Fibroblast of lung (primary cell): Measurements from ENCODE around the gene CCDC157. TPM values are rescaled to one million over a fixed set of nuclear protein-coding genes. Genes with fewer than 3 reads are reported as not detected.

Experiments used
- DNase-seq, 2 donors: peaks; one replicate each; pipeline versions ENCODE4 v3.0.0 to v3.0.0-alpha.2; 2010; ENCODE audit warnings: low read depth in 2 of 2
- H2AFZ ChIP-seq: 2 replicates; pipeline ENCODE4 v1.5.1; 2012; ENCODE audit warnings: low read length, control low read depth, inconsistent platforms
- H3K27ac ChIP-seq: 2 replicates; pipeline ENCODE4 v1.5.1; 2011; ENCODE audit warnings: low read length, control low read depth; ENCODE audit not compliant: insufficient read depth
- H3K27me3 ChIP-seq: 2 replicates; pipeline ENCODE4 v1.5.1; 2011; ENCODE audit warnings: mild to moderate bottlenecking, low read length; ENCODE audit not compliant: control insufficient read depth, insufficient read depth
- H3K36me3 ChIP-seq: 2 replicates; pipeline ENCODE4 v1.5.1; 2011; ENCODE audit warnings: low read length; ENCODE audit not compliant: control insufficient read depth, insufficient read depth
- H3K4me1 ChIP-seq: 2 replicates; pipeline ENCODE4 v1.5.1; 2011; ENCODE audit warnings: low read length; ENCODE audit not compliant: control insufficient read depth, insufficient read depth; ENCODE audit errors: extremely low read depth
- H3K4me2 ChIP-seq: 2 replicates; pipeline ENCODE4 v1.5.1; 2011; ENCODE audit warnings: low read length, control low read depth; ENCODE audit not compliant: insufficient read depth; ENCODE audit errors: extremely low read depth
- H3K4me3 ChIP-seq, 4 experiments: fragments of 200-600 bp in 1 of 4; sonication (generic) in 1 of 4; replicated peaks in 1 of 4; 2 replicates each; pipeline ENCODE4 v1.5.1; 2011 to 2016; ENCODE audit warnings: low read length in 4 of 4, low read depth in 3 of 4, mild to moderate bottlenecking in 3 of 4, control low read depth in 2 of 4, inconsistent platforms in 1 of 4, mixed read lengths in 1 of 4; ENCODE audit not compliant: insufficient read depth in 1 of 4; ENCODE audit errors: control extremely low read depth in 1 of 4
- H3K79me2 ChIP-seq: 2 replicates; pipeline ENCODE4 v1.5.1; 2012; ENCODE audit warnings: mild to moderate bottlenecking, low read length, inconsistent platforms; ENCODE audit not compliant: control insufficient read depth, insufficient read depth
- H3K9ac ChIP-seq: 2 replicates; pipeline ENCODE4 v1.5.1; 2011; ENCODE audit warnings: mild to moderate bottlenecking, low read length, control low read depth; ENCODE audit not compliant: insufficient read depth
- H3K9me3 ChIP-seq: 2 replicates; pipeline ENCODE4 v1.5.1; 2012; ENCODE audit warnings: low read depth, low read length; ENCODE audit not compliant: control insufficient read depth, insufficient read depth
- H4K20me1 ChIP-seq: 2 replicates; pipeline ENCODE4 v1.5.1; 2011; ENCODE audit warnings: low read length; ENCODE audit not compliant: control insufficient read depth, insufficient read depth; ENCODE audit errors: extremely low read depth
- CTCF ChIP-seq, 2 donors: IDR thresholded peaks in 1 of 2; conservative IDR thresholded peaks in 1 of 2; 1 replicate in 1 of 2; 2 replicates in 1 of 2; pipeline ENCODE4 v1.5.1; 2011 to 2012; ENCODE audit warnings: low read length in 2 of 2, control low read depth in 1 of 2, inconsistent platforms in 1 of 2, low read depth in 1 of 2, mild to moderate bottlenecking in 1 of 2
- EZH2 ChIP-seq: IDR thresholded peaks from 2 replicates; pipeline ENCODE4 v1.5.1; 2012; ENCODE audit warnings: low read length, control low read depth, mild to moderate bottlenecking; ENCODE audit errors: missing control alignments
- polyA plus RNA-seq, 2 donors: library from polyadenylated mRNA; depleted of rRNA in 1 of 2; stranded (reverse) in 1 of 2; unstranded in 1 of 2; fragments of >200 nt; gene quantifications; 2 replicates each; pipeline ENCODE4 v1.2.1, GENCODE V29; 2011 to 2012; ENCODE audit warnings: missing spikeins in 1 of 2
- total RNA-seq: library from RNA; depleted of rRNA; stranded (reverse); fragments of >200 nt; gene quantifications from 2 replicates; pipeline ENCODE4 v1.2.1, GENCODE V29; 2014

The CCDC157 gene
- total and polyA plus RNA-seq, 2 donors (not counting 1 experiment from before 2014, with no cell fraction given) = 0.77 to 1.5 TPM

- Histone ChIP-seq H4K20me1 (no peaks in the 10 kb centered on the region), H2AFZ (no peak overlapping the region), H3K4me2 (no peak overlapping the region), H3K79me2 (no peaks in the 10 kb centered on the region), H3K36me3 (peaks cover 21% of the 10 kb centered on the region), H3K4me3 (no peak overlapping the region), H3K4me1 (no peaks in the 10 kb centered on the region), H3K27ac (no peak overlapping the region), H3K9me3 (no peaks in the 10 kb centered on the region), H3K9ac (no peak overlapping the region), H3K27me3 (no peaks in the 10 kb centered on the region)
- TF ChIP-seq EZH2 (no peak), CTCF (conservative IDR thresholded peaks at IDR 0.05 in 1 of 2, IDR thresholded peaks at IDR 0.05 in 1 of 2; ENCODE audit: low read depth in 1 of 2, low read length in 2 of 2) (no peak)
- DNase-seq = peak in 1 of 2 donors; percentile 47
Observed at GRCh38 chr22:30414525-30415047, 57.8 kb downstream of the CCDC157 start.

- Histone ChIP-seq H3K36me3 (peaks cover 16% of the 10 kb centered on the region), H3K4me2 (no peak overlapping the region), H3K9me3 (no peaks in the 10 kb centered on the region), H4K20me1 (no peaks in the 10 kb centered on the region), H3K27ac (no peak overlapping the region), H2AFZ (no peak overlapping the region), H3K27me3 (no peaks in the 10 kb centered on the region), H3K9ac (no peak overlapping the region), H3K4me1 (peaks cover 10% of the 10 kb centered on the region), H3K79me2 (no peaks in the 10 kb centered on the region), H3K4me3 (no peak overlapping the region)
- TF ChIP-seq EZH2 = no peak
- TF ChIP-seq CTCF (conservative IDR thresholded peaks at IDR 0.05 in 1 of 2, IDR thresholded peaks at IDR 0.05 in 1 of 2; ENCODE audit: low read depth in 1 of 2, low read length in 2 of 2) = no peak
- no peak for DNase-seq
Observed at GRCh38 chr22:30416403-30416802, 59.6 kb downstream of the CCDC157 start.

- no peak overlapping the region for H2AFZ ChIP-seq
- no peak for TF ChIP-seq CTCF (conservative IDR thresholded peaks at IDR 0.05 in 1 of 2, IDR thresholded peaks at IDR 0.05 in 1 of 2; ENCODE audit: low read depth in 1 of 2, low read length in 2 of 2)
- TF ChIP-seq EZH2 = no peak
- H3K4me3 ChIP-seq = no peak overlapping the region
- H3K27me3 ChIP-seq = no peaks in the 10 kb centered on the region
- H3K4me1 ChIP-seq = peaks cover 14% of the 10 kb centered on the region
- H3K79me2 ChIP-seq = no peaks in the 10 kb centered on the region
- H3K4me2 ChIP-seq = no peak overlapping the region
- H3K9ac ChIP-seq = no peak overlapping the region
- no peak overlapping the region for H3K27ac ChIP-seq
- no peak for DNase-seq
- no peaks in the 10 kb centered on the region for H3K9me3 ChIP-seq
- no peaks in the 10 kb centered on the region for H4K20me1 ChIP-seq
- peaks cover 16% of the 10 kb centered on the region for H3K36me3 ChIP-seq
Observed at GRCh38 chr22:30416837-30417236, 60.0 kb downstream of the CCDC157 start.
